GM21723 (cell line): ENCODE data around the gene FAM89B.

Experiments used
- ATAC-seq: cut with Tn5 transposase; IDR thresholded peaks from one replicate; pipeline ENCODE4 v1.9.1; 2021; ENCODE audit warnings: mild to moderate bottlenecking, moderate library complexity; ENCODE audit not compliant: unreplicated experiment

FAM89B gene

DNA sequence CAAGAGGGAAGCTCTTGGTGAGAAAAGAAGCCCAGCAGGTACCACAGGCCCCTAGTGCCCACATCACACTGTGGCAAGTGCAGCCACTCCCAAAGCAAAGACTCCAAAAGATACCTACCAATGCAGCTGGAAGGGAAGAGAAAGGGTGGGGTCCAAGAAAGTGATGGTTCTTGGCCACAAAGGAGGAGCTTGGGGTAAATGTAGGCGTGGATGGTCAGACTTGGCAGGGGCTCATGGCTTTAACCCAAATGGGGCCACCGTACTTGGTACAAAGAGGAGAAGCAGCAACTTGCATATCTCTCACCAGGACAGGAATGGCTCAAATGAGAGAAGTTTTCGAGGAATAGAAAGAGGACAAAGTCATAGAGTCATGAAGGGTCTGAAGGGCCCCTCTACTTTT, 36.9 kb downstream of the FAM89B start:
- ATAC-seq = no peak

DNA sequence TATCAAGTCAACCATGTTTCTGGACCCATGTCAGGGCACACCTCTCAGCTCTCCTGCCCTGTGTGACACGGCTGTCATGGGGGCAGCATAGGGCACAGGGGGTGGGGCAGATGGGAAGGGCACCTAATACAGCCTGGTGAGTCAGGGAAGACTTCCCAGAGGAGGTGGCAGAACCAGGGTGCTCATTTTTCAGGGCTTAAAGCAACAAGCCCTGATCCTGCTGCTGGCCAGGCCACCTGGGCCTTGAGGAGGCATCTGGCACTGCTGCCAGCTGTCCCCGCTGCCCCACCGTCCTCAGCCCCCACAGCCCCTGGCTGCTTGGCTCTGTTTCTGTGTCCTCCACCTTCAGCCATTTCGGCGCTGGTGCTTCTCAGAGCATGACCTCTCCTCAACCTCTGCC, 37.3 kb downstream of the FAM89B start:
- no peak for ATAC-seq

DNA sequence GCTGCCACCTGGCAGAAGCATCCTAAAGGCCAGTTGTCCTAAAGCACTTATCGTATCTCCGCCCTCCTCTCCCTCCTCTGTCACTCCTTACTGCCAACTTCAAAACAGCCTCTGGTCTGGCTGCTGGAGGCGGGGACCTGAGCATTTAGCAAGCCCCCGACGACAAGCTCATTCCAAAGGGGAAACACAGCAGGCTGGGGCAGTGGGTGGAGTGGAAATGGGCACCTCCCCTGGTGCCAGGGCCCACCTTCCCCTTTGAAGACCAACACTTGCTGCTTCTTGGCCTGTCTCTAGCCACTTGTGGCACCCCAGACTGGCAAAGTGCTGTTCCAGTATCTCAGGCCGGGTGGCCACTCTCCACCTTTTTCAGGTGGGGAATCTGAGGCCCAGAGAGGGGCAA, 38.1 kb downstream of the FAM89B start:
- no peak for ATAC-seq

DNA sequence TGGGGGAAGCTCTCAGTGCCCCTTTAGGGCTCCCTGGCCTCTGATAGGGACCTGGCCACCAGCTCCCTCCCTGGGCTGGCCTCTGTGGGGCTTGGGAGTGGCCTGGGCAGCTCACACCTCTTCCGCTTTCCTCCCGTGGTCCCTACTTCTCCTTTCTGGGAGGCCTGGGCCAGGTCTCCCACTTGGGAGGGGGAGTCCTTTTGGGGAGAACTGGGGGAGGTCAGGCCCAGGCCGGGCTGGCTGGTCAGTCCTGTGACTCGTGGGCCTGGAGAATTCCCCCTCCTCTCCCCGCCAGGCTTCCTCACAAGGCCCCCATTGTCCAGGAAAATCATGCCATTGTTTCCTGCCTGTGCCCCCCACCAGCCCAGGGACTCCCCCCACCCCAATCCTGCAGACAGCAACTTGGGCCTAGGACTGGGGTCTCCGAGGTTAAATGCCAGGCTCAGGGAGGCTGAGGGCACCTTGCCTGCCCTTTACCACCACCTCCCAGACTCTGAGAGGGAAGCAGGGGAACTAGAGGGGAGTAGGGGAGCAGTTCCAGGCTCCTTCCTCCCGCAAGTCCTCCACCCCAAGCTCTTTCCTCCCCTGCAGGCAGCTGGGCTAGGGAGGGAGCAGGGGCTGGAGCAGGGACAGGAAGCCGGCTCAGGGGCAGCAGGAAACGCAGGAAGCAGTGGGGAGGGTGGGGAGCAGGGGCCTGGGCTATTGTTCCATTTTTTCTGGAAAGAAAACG, 38.9 kb downstream of the FAM89B start:
- no peak for ATAC-seq

DNA sequence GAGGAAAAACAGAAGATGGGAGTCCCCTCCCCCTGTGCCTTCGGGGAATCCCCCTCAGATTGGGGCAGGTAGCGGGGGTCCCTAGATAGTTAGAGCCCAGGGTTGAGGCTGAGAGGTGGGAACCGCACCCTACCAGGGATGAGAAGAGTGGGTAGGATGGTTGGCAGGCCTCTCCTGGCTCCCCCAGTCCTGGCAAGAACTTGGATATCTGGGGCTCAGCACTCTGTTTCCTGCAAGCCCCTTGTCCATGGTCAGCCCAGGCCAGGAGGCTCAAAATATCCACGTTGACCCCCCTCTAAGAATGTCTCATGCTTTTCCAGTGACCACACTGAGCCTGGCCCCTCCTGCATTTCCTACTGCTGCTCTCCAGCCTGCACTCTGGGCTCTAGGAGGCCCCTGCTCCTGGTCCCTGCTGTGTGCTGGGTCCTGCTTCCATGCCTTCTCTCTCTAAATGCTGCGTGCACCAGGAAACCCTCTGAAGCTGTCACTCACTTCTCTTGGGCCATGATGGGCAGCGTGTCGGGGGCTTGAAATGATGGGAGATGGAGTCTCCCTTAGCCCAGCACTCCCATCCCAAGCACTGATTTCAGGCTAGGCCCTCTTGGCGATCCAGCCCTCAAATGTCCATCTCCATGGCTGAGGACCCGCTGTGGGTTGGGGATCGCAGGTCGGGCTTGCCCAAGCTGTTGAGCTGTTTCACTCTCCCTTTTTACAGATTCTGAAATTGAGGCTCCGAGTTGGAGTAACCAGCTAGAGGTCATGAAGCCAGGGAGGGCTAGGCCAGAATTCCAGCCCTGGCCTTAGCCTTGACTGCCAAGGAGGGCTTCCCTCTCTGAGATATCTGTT, 39.6 kb downstream of the FAM89B start:
- no peak for ATAC-seq

DNA sequence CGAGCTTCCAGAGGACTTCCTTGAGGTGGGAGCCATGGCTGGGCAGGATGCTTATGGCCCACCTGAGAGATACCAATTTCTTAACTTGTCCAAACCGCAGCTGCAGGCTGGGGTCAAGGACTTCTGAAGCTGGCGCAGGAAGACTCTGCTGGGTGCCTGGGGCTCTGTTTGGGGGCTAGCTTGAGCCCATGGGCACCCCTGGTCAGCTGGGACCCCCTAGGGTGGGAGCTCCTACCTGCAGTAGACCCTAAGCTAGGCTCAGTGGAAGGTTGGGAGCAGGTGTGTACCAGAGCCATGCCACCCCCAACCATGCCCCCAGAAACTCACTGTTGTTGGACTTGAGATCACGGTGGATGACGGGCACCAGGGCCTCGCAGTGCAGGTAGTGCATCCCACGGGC, 40.4 kb downstream of the FAM89B start:
- no peak for ATAC-seq

DNA sequence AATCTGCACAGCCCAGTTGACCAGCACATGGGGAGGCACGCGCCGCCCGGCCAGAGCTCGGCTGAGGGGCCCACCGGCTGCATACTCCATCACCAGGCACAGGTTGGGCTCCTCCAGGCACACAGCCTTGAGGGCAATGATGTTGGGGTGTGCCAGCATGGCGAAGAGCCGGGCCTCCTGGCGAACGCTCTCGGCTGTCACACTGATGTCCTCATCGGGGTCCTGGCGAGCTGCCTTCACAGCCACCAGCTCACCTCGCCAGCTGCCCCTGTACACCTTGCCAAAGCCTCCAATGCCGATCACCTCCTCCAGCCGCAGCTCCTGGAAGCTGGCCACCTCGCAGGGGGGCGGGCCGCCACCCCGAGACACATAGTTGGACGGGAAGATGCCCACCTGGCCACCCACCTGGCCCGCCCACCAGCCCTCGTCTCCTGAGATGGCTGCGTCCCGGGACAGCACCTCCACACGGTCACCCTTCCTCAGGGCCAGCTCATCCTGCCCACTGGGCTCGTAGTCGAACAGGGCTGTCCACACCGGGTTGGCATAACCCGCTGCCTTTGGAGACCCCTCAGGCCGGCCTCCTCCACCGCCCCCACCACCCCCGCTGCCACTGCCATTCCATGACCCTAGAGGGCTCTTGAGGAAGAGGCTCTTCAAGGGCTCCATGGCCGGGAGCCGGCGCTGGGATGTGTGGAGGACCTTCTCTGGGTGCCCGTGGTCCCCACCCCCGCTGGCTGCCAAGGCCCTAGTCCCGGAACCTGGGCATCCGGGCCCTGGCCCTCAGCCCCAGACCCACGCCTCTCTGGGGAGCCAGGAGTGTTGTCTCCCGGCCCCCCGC, 41.0 kb downstream of the FAM89B start:
- ATAC-seq = no peak

DNA sequence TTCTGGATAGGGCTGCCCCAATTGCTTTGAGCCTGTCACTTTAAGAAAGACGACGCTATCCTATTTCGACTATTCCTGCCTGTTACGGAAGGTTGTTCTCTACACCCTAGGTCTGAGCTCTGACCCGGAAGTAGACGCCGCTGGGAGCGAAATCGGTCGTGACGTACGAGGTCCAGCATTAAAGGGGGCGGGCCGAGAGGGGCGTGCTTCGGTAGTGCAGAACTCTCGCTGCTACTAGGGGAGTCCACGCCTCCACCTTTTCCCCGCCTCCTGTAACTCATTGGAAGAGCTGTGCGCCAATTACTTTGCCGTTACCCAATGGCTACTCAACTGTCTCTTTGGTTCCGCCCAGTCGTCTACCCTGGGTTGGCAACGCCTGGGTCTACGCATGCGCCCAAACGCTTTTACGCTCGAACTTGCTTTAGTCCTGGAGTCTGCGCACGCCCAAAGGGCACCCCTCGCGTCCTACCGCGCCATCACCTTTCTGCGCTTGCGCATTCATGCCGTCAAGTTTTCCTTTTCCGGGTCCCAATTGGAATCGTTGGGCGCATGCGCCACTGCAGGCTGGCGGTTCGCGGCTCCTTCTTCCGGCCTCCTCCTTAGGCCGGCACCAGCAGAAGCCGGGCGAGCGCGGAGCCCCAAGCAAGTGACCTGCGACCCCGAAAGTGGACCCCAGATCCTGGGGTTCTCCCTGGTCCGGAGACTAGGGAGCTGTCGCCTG, 43.1 kb downstream of the FAM89B start, which contains the start of gene PCNX3:
Gene PCNX3 (plus strand): TSS at position 548 of the 721 bp plus-strand sequence. CDS start 536 bp downstream, outside the sequence.
- ATAC-seq = peak; percentile 75

DNA sequence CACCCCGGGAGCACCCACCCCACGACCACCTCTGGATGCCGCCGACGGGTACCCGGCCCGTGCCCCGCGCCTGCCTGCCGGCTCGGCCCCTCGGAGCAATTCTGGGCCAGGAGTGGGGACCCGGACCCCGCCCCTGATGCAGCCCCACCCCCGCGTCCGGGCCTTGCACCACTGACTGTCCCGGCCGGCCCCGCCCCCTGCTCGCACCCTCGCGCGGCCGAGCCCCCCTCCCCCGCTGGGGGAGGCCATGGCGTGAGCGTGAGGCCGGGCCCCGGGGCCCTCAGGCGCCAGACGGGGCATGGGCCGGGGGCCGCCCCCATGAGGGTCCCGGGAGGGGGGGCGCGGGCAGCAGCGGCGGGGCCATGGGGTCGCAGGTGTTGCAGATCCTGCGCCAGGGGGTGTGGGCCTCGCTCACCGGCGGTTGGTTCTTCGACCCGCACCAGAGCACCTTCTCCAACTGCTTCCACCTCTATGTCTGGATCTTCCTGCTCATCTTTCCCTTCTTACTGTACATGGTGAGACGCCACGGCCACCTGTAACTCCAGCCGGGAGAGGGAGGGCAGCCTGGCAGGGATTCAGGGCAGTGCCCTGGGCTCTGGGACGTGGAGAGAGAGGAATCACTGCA, 43.7 kb downstream of the FAM89B start:
- peak; percentile 1 for ATAC-seq

DNA sequence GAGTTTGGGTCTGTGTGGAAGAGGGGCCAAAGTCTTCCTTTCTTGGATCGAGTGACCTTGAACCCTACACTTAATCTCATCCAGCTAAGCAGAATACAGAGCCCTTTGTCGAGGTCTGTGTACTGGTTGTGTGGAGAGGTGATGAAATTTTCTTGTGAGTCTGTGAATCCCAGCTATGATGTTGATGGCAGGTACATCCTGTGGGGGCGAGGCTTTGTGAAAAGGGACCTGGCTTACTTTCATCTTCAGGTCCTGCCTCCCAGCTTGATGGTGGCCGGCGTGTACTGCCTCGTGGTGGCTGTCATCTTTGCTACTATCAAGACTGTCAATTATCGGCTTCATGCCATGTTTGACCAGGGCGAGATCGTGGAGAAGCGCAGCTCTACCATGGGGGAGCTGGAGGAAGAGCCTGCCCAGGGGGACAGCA, 44.2 kb downstream of the FAM89B start:
- no peak for ATAC-seq

DNA sequence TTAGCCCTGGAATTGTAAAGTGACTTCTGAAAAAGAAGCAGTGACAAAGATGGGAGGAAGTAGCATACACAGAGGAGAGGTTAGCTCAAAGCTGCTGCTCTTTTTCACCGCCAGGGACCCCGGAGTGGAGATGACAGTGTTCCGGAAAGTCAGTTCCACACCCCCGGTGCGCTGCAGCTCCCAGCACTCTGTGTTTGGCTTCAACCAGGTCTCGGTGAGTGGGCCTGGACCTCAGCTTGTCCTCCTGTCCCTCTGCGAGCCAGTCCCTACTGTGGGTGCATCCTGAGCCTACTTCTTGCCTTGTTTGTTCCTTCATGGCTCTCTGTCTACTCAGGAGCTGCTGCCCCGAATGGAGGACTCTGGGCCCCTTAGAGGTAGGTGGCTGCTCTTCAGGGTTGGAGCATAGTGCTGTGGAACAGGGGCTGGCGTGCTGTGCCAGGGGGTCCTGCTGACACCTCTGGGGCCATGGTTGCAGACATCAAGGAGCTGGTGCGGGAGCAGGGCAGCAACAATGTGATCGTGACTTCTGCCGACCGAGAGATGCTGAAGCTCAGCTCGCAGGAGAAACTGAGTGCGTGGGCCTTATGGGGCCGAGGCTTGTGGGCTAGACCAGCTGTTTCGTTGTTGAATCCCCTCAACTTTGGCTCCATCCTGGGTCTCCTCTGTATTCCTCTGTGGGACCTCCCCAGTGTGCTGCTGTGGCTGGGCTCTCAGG, 45.0 kb downstream of the FAM89B start:
- ATAC-seq = no peak

DNA sequence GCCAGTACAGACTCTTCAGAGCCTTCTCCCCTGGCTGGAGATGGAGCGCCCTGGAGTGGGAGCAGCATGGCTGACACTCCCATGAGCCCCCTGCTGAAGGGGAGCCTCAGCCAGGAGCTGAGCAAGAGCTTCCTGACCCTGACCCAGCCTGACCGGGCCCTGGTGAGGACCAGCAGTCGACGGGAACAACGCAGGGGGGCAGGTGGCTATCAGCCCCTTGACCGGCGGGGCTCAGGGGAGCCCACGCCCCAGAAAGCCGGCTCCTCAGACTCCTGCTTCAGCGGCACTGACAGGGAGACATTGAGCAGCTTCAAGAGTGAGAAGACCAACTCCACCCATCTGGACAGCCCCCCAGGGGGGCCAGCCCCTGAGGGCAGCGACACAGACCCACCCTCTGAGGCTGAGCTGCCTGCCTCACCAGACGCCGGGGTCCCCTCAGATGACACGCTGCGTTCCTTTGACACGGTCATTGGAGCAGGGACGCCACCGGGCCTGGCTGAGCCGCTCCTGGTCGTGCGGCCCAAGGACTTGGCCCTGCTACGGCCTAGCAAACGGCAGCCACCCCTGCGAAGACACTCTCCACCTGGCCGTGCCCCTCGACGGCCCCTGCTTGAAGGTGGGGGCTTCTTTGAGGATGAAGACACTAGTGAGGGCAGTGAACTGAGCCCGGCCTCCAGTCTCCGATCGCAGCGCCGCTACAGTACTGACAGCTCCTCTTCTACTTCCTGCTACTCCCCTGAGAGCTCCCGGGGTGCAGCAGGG, 45.8 kb downstream of the FAM89B start:
- ATAC-seq = no peak

DNA sequence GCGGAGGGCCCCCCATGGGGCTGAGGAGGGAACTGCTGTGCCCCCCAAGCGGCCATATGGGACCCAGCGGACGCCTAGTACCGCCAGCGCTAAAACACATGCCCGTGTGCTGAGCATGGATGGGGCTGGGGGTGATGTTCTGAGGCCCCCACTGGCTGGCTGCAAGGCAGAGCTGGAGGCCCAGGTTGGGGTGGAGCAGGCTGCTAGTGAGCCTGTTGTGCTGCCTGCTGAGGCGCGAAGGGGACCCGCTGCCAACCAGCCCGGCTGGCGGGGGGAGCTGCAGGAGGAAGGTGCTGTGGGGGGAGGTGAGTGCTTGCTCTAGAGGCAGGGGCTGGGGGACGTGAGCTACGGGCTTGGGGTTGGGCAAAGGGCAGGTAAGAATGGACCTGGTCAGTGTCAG, 46.4 kb downstream of the FAM89B start:
- ATAC-seq = no peak

DNA sequence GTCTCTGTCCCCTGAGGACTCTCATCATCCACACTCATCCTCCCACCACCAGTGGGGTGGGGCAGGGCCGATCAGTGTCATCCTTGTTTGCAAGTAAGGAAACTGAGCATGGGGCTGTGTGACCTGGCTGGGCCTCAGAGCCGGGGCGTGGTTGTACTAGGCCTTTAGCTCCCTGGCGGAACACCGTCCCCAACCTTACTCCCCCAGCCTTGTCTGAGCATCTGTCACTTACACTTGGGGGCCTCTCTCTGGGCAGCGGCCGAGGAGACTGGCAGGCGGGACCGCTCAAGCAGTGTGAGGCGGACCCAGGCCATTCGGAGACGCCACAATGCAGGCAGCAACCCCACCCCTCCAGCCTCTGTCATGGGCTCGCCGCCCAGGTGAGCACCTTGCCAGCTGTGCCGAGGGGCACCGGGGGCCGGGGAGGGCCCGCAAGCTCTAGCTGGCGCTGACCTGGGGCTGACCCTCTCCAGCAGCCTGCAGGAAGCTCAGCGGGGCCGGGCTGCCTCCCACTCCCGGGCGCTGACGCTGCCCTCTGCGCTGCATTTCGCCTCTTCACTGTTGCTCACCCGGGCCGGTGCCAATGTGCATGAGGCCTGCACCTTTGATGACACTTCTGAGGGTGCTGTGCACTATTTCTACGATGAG, 47.1 kb downstream of the FAM89B start:
- no peak for ATAC-seq

DNA sequence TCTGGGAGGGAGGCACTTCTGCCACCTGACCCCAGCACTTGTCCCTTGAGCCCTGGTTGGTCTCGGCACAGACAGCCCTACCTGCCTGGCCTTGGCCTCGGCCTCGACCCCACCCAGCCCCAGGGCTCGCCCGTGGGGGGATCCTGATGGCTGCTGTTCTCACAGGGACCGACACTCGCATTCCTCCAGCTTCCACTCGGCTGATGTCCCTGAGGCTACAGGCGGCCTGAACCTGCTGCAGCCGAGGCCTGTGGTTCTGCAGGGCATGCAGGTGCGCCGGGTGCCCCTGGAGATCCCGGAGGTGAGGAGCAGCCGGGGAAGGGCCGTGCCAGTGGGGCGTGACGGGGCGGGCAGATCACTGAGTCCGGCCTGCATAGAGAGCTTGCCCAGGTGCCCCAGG, 48.3 kb downstream of the FAM89B start:
- no peak for ATAC-seq

DNA sequence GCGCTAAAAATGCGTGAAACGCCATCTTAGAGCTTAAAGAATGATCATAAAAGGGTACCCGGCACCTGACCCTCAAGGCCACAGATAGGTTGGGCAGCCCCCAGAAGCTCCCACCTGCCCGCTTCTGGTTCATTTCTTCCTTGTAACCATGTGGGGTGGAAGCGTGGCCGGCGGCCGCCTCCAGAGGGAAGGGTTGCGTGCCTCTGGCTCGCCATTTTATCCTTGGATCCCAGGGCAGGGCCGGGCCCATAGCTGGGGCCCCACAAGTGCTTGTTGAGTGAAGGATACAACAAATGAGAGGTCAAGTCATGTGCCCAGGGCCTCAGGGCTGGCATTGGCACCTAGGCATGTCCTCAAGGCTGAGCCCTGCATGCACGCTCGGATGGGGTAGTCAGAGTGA, 49.1 kb downstream of the FAM89B start:
- no peak for ATAC-seq

DNA sequence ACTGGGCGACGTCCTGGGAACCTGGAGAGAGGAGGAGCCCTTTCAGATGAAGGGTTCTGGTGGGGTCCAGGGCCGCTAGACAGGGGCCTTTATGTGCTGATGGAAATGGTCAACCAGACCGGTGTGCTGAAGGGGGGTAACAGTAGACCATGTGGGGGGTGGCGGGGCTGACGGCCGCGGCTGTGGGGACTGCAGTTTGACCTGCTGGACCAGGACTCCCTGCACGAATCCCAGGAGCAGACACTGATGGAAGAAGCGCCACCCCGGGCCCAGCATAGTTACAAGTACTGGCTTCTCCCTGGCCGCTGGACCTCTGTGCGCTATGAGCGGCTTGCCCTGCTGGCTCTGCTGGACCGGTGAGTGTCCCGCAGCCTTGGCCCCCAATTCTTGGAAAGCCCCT, 49.7 kb downstream of the FAM89B start:
- ATAC-seq = no peak

DNA sequence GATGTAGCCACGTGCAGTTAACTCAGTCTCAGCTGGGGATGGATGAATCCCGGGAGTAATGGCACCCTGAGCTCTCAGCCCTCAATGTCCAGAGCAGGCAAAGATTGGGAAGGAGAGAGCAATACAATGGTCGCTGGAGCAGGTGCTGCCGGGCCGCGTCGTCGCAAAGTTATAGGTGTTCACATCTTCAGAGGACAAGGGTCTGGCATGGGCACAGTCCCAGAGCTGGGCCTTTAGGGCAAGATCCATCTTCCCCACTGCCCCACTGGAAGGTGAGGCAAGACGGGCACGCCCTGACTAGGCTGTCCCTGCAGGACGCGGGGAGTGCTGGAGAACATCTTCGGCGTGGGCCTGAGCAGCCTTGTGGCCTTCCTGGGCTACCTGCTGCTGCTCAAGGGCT, 50.8 kb downstream of the FAM89B start:
- no peak for ATAC-seq
